SK-N-SH (cell line): ENCODE data around the gene TRUB2. TPM values are rescaled to one million over a fixed set of nuclear protein-coding genes. Genes with fewer than 3 reads are reported as not detected.

Experiments
- CTCF ChIA-PET: fragments of 300-600, 350-600 bp; formaldehyde crosslinking; extraction: SDS; loops from one replicate; lab custom pipeline; 2021; lab: Yijun Ruan, JAX
- POLR2A ChIA-PET: fragments of 350-600 bp; sonication (Branson Sonifier 250); formaldehyde crosslinking; extraction: SDS; loops from one replicate; lab custom pipeline; 2020; ENCODE audit warnings: antibody characterized with exemption, inconsistent platforms; lab: Yijun Ruan, JAX
- DNase-seq: peaks from one replicate; pipeline ENCODE4 v3.0.0; 2012
- H2AFZ ChIP-seq: fragments of 200-600 bp; sonication (generic); 2 replicates; pipeline ENCODE4 v1.8.1; 2016; ENCODE audit warnings: antibody characterized with exemption, mild to moderate bottlenecking, low read depth
- H3F3A ChIP-seq: fragments of 200-600 bp; sonication (generic); replicated peaks from 2 replicates; pipeline ENCODE3; 2016; ENCODE audit warnings: antibody characterized with exemption, mild to moderate bottlenecking; ENCODE audit not compliant: insufficient read depth
- H3K27ac ChIP-seq, 2 experiments: fragments of 200-500 bp in 1 of 2; fragments of 200-600 bp in 1 of 2; sonication (Bioruptor generic) in 1 of 2; sonication (generic), shearing (Covaris generic) in 1 of 2; 2 replicates each; pipeline versions ENCODE4 v1.5.1 to v1.6.1; 2014 to 2016; ENCODE audit warnings: low read depth in 2 of 2, inconsistent platforms in 1 of 2, low read length in 1 of 2, mild to moderate bottlenecking in 1 of 2, mixed read lengths in 1 of 2
- H3K27me3 ChIP-seq: fragments of 200-600 bp; sonication (generic), shearing (Covaris generic); 2 replicates; pipeline ENCODE4 v1.6.1; 2016; ENCODE audit warnings: mixed run types; ENCODE audit not compliant: insufficient read depth
- H3K36me3 ChIP-seq, 2 experiments: fragments of 200-500 bp in 1 of 2; fragments of 200-600 bp in 1 of 2; sonication (Bioruptor generic) in 1 of 2; sonication (generic) in 1 of 2; replicated peaks in 1 of 2; 2 replicates each; pipeline versions ENCODE3 to v1.5.1; 2014 to 2016; ENCODE audit warnings: low read length in 1 of 2, mild to moderate bottlenecking in 1 of 2; ENCODE audit not compliant: insufficient read depth in 2 of 2, control insufficient read depth in 1 of 2
- H3K4me1 ChIP-seq, 2 experiments: fragments of 200-500 bp in 1 of 2; fragments of 200-600 bp in 1 of 2; sonication (Bioruptor generic) in 1 of 2; sonication (generic), shearing (Covaris generic) in 1 of 2; 2 replicates each; pipeline versions ENCODE4 v1.5.1 to v1.6.1; 2014 to 2016; ENCODE audit warnings: low read depth in 1 of 2, low read length in 1 of 2, mixed run types in 1 of 2; ENCODE audit not compliant: insufficient read depth in 2 of 2, control insufficient read depth in 1 of 2
- H3K4me2 ChIP-seq: fragments of 200-600 bp; sonication (generic), shearing (Covaris generic); 2 replicates; pipeline ENCODE4 v1.6.1; 2017; ENCODE audit warnings: mixed run types
- H3K4me3 ChIP-seq, 2 experiments: fragments of 200-500 bp in 1 of 2; fragments of 200-600 bp in 1 of 2; sonication (Bioruptor generic) in 1 of 2; sonication (generic), shearing (Covaris generic) in 1 of 2; 2 replicates each; pipeline versions ENCODE4 v1.5.1 to v1.8.1; 2014 to 2016; ENCODE audit warnings: low read depth in 2 of 2, inconsistent platforms in 1 of 2, low read length in 1 of 2, mild to moderate bottlenecking in 1 of 2, mixed read lengths in 1 of 2, moderate library complexity in 1 of 2
- H3K79me2 ChIP-seq: fragments of 200-600 bp; sonication (generic); 2 replicates; pipeline ENCODE4 v1.8.1; 2017; ENCODE audit warnings: mild to moderate bottlenecking; ENCODE audit not compliant: insufficient read depth
- H3K9ac ChIP-seq: fragments of 200-600 bp; sonication (generic); 2 replicates; pipeline ENCODE4 v1.6.1; 2017; ENCODE audit warnings: mixed run types
- H3K9me2 ChIP-seq: fragments of 200-600 bp; sonication (generic); 2 replicates; pipeline ENCODE4 v1.6.1; 2017; ENCODE audit warnings: mixed run types
- H3K9me3 ChIP-seq: fragments of 200-600 bp; sonication (generic); 2 replicates; pipeline ENCODE4 v1.6.1; 2017; ENCODE audit warnings: mixed run types, mild to moderate bottlenecking, moderate library complexity
- H4K20me1 ChIP-seq: fragments of 200-600 bp; sonication (generic); 2 replicates; pipeline ENCODE4 v1.6.1; 2017; ENCODE audit warnings: mild to moderate bottlenecking, mixed run types; ENCODE audit not compliant: insufficient read depth
- CHD2 ChIP-seq: fragments of 150-350 bp; IDR thresholded peaks from 2 replicates; pipeline ENCODE4 v1.6.1; 2018; ENCODE audit warnings: low read length; ENCODE audit not compliant: partially characterized antibody
- ELF1 ChIP-seq: IDR thresholded peaks from 2 replicates; pipeline ENCODE4 v1.4.0; 2012
- FOSL2 ChIP-seq: IDR thresholded peaks from 2 replicates; pipeline ENCODE4 v1.4.0; 2012; ENCODE audit warnings: low read depth, mild to moderate bottlenecking, moderate library complexity, borderline replicate concordance
- GABPA ChIP-seq: IDR thresholded peaks from 2 replicates; pipeline ENCODE4 v1.4.0; 2012; ENCODE audit warnings: low read depth, mild to moderate bottlenecking
- JUND ChIP-seq: IDR thresholded peaks from 2 replicates; pipeline ENCODE4 v1.4.0; 2012
- MEF2A ChIP-seq: IDR thresholded peaks from 2 replicates; pipeline ENCODE4 v1.4.0; 2012; ENCODE audit warnings: low read depth, borderline replicate concordance
- MXI1 ChIP-seq: IDR thresholded peaks from 2 replicates; pipeline ENCODE4 v1.6.1; 2012; ENCODE audit warnings: mild to moderate bottlenecking, low read depth, low read length, improper control_type of control experiment
- NFIC ChIP-seq: IDR thresholded peaks from 2 replicates; pipeline ENCODE4 v1.4.0; 2012; ENCODE audit warnings: borderline replicate concordance
- NRF1 ChIP-seq: IDR thresholded peaks from 2 replicates; pipeline ENCODE4 v1.6.1; 2012; ENCODE audit warnings: low read depth, mild to moderate bottlenecking, low read length
- POLR2AphosphoS5 ChIP-seq: IDR thresholded peaks from 2 replicates; pipeline ENCODE4 v1.6.1; 2012; ENCODE audit warnings: low read depth, low read length
- RAD21 ChIP-seq: IDR thresholded peaks from 2 replicates; pipeline ENCODE4 v1.6.1; 2012; ENCODE audit warnings: mild to moderate bottlenecking, low read length
- RFX5 ChIP-seq: IDR thresholded peaks from 2 replicates; pipeline ENCODE4 v1.6.1; 2012; ENCODE audit warnings: mild to moderate bottlenecking, improper control_type of control experiment, low read length
- TAF1 ChIP-seq: IDR thresholded peaks from 2 replicates; pipeline ENCODE4 v1.6.1; 2012; ENCODE audit warnings: low read depth, mild to moderate bottlenecking, low read length, moderate library complexity, borderline replicate concordance
- TCF12 ChIP-seq: IDR thresholded peaks from 2 replicates; pipeline ENCODE4 v1.4.0; 2012
- USF2 ChIP-seq: fragments of 150-350 bp; IDR thresholded peaks from 2 replicates; pipeline ENCODE4 v1.6.1; 2017; ENCODE audit warnings: antibody characterized with exemption, low read length, low read depth, borderline replicate concordance
- YY1 ChIP-seq: IDR thresholded peaks from 2 replicates; pipeline ENCODE4 v1.4.0; 2012; ENCODE audit warnings: low read depth, mild to moderate bottlenecking
- WGBS: methylation state at CpG from one replicate; pipeline ENCODE4 v1.1.6; 2017; ENCODE audit warnings: low lambda C conversion rate; 5-methylcytosine and 5-hydroxymethylcytosine counted together
- polyA plus RNA-seq, 3 experiments: library from polyadenylated mRNA; depleted of rRNA; stranded (reverse); fragments of >200 nt; gene quantifications; 2 replicates each; pipeline ENCODE4 v1.2.3, GENCODE V29; 2012
- TF ChIP-seq, protein P1 (sequence below): IDR thresholded peaks from 2 replicates; pipeline ENCODE4 v1.4.0; 2012; ENCODE audit warnings: low read depth, borderline replicate concordance
- TF ChIP-seq, protein P2 (sequence below): IDR thresholded peaks from 2 replicates; pipeline ENCODE4 v1.4.0; 2012; ENCODE audit warnings: low read depth, borderline replicate concordance

The TRUB2 gene
- polyA plus RNA-seq, 1 of the 3 experiments (the other 2 are of a cell fraction) = 18.8 TPM

DNA sequence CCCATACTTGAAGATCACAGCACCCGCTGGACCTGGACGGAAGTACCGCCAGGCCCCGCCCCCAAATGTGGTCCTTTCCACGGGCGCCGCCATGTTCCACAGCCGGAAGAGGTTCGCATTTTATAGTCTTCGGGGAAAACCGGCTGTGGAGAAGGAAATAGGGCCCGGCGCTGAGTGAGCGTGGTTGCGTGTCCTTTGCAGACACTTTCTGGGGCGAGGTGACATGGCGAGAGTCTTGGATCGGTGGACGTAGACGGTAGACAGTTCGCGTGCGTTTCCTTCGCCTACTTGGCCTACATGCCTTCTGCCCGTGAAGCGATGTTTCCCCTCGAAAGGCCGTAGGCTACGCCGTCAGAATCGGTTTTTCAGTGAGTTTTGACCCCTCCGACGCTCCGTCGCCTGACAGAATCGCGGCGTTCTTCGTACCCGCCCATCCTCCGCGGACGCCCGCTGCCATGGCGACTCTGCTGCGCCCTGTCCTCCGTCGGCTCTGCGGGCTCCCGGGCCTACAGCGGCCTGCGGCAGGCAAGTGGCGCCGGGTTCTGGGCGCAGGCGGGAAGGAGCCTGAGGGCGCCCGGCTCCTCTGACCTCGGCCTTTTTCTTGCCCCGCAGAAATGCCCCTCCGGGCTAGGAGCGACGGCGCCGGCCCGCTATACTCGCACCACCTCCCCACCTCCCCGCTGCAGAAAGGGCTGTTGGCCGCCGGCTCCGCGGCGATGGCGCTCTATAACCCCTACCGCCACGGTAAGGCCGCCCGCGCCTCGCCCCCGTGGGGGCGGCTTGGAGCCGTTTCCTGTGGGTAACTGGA lies at the start of gene TRUB2, which contains the start of gene COQ4 (continued):
- TF ChIP-seq TAF1 (peak; percentile 75; the same call in 1 of the 2 replicates), POLR2AphosphoS5 (no peak; the same call in none of the 2 replicates), ELF1 (peak; percentile 75; the same call in 1 of the 2 replicates)
- TF ChIP-seq, all 33 proteins: peak for 11

DNA sequence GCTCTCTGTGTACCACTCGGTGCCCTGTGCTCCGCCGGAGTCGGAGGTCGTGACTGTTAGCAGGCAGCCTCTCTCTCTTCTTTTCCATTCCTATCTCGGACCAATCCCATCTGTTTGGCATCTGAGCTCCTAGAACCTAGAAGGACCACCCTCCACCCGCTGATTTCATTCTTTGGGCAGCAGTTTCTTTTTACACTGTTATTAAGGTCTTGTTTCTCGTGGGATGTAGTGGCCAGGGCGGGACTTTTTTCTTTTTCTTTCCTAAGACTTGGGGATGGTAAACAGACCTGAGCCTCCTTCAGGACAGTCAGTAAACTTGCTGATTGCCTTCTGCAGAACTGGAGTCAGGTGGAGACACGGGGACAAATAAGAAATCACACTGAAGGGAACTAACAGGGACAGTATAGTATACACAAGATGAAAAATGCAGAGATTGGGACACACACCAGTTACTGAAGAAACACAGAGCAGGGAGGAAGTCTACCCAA lies 49.4 kb upstream of the TRUB2 start:
- 0% methylated on average over 10 of the region's 10 CpGs for WGBS
- no peaks in the 10 kb centered on the region for H4K20me1 ChIP-seq
- H3K27me3 ChIP-seq = no peaks in the 10 kb centered on the region
- peak overlapping the region; percentile 92 for H3K9ac ChIP-seq
- H2AFZ ChIP-seq = peak overlapping the region; percentile 79
- H3K4me1 ChIP-seq = peaks cover 0 to 20% of the 10 kb centered on the region in 2 experiments; a peak in 2 of 4 replicates
- H3K79me2 ChIP-seq = peaks cover 61% of the 10 kb centered on the region
- peak overlapping the region; percentile 76 to 89 for H3K27ac ChIP-seq
- TF ChIP-seq MXI1 (no peak), FOSL2 (no peak), YY1 (no peak), JUND (no peak), NRF1 (no peak), RFX5 (no peak), POLR2AphosphoS5 (no peak), NFIC (no peak), TCF12 (no peak), CHD2 (no peak), MEF2A (no peak), USF2 (no peak), RAD21 (no peak), ELF1 (no peak), GABPA (no peak)
- TF ChIP-seq, protein P1, sequence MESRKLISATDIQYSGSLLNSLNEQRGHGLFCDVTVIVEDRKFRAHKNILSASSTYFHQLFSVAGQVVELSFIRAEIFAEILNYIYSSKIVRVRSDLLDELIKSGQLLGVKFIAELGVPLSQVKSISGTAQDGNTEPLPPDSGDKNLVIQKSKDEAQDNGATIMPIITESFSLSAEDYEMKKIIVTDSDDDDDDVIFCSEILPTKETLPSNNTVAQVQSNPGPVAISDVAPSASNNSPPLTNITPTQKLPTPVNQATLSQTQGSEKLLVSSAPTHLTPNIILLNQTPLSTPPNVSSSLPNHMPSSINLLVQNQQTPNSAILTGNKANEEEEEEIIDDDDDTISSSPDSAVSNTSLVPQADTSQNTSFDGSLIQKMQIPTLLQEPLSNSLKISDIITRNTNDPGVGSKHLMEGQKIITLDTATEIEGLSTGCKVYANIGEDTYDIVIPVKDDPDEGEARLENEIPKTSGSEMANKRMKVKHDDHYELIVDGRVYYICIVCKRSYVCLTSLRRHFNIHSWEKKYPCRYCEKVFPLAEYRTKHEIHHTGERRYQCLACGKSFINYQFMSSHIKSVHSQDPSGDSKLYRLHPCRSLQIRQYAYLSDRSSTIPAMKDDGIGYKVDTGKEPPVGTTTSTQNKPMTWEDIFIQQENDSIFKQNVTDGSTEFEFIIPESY = no peak
- TF ChIP-seq, protein P2, sequence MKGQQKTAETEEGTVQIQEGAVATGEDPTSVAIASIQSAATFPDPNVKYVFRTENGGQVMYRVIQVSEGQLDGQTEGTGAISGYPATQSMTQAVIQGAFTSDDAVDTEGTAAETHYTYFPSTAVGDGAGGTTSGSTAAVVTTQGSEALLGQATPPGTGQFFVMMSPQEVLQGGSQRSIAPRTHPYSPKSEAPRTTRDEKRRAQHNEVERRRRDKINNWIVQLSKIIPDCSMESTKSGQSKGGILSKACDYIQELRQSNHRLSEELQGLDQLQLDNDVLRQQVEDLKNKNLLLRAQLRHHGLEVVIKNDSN = no peak
- H3K4me3 ChIP-seq = peak overlapping the region; percentile 78 to 87
- POLR2A ChIA-PET = interaction anchor here (0.8 to 2.2 kb wide), 8 partner anchors 10 to 182 kb away, joined by 3 to 11 read pairs (median 4); partner anchors contain the start of genes CERCAM and SPTAN1
- DNase-seq = no peak
- peaks cover 0 to 4% of the 10 kb centered on the region in 2 experiments for H3K36me3 ChIP-seq
- peaks cover 19% of the 10 kb centered on the region for H3F3A ChIP-seq
- no peaks in the 10 kb centered on the region for H3K9me2 ChIP-seq
- peak overlapping the region; percentile 86 for H3K4me2 ChIP-seq
- CTCF ChIA-PET = interaction anchor here (1.0 to 5.9 kb wide), 6 partner anchors 11 to 245 kb away, joined by 3 to 42 read pairs (median 11); partner anchors contain the start of gene CERCAM
- H3K9me3 ChIP-seq = no peaks in the 10 kb centered on the region
